Brain pericyte (primary cell): Measurements from ENCODE around the gene MRPS14.

Experiments used
- DNase-seq: peaks from one replicate; pipeline ENCODE4 v3.0.0-alpha.2; 2012; ENCODE audit warnings: low read depth, low spot score

Gene MRPS14

DNA sequence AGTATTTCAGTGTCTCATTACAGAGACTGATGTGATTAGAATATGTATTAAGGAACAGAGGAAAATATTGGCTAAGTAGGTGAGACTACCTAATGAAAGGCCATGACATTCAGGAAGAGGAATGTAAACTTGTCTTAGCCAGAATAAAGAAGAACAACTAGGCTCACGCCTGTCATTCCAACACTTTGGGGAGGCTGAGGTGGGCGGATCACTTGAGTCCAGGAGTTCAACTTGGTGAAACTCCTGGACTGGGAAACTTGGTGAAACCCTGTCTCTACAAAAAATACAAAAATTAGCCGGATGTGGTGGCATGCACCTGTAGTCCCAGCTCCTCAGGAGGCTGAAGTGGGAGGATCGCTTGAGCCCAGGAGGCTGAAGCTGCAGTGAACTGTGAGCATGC is 38.3 kb downstream of the MRPS14 start:
- DNase-seq = no peak

DNA sequence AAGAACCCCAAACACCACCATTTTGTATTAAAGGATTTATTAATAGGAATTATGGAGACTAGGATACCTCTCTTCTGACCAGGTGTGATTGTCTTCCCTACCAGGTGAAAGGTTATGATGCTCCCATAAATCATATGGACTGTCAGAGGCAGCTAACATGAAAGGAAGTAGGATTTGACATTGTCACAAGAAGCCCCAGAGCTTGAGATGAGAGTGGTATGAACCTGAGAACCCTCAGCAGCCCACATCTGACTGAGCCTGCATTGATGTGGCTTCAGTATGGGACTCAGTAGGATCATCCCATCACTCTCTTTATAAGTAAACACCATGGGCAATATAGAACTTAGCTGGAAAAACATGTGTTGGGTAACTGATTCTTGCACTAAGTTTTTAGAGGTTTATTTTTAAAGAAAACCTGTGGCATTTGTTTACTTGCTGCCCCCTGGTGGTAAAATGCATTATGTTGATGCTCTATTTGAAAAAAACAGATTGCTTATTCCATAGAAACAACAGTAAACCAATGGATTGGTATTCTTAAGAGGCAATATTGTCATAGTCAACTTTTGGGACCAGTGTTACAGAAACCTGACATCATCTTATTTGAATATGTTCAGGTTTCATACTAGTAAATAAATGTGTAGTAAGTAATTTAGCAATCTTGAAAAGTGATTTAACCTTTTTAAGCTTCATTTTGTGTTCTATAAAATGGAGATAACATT is 40.1 kb downstream of the MRPS14 start:
- DNase-seq = no peak

DNA sequence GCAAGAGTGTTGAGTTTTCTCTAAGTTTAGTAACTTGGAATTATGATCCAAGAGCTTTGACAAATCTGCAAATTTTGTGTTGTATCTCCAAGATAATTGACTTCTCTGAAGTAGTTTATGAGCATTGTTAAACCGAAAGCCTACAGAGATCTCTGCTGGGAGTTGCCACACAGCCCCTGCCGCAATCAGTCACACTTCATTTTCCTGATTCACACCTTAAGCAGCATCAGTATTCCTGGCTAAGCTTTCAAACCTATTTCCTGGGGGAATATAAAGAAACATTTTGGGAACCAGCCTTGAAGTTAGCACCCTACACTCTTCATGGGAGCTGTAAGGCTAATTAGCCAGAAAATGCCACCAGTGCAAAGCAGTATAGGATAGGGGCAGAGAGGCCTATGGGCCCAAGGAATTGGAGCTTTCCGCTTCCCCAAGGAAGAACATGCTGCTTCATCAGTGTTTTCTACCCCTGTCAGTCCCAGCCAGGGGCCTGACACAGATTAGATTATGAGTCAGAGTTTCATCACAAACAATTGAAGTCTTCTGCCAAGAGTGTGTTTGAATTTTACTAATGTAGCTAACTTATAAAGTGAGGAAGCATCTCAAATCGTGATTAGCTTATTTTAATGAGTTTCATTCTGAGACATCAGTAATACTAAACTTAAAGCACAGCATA is 46.7 kb downstream of the MRPS14 start:
- no peak for DNase-seq

DNA sequence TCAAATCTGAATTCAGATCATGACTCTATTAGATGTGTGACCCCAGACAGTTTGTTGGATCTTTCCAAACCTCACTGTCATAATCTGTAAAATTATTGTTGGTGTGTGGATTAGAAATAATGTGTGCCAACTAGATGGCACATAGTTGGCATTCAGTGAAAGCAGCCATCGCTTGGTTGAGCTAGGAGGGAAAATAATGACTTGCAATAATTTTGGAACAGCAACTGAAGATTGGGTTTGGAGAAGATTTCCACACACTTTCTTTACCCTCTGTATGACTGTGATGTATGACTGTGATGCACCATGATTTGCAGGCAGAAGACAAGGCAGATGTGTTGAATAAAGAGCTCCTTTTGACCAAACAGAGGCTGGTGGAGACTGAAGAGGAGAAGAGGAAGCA is 47.5 kb downstream of the MRPS14 start:
- no peak for DNase-seq

DNA sequence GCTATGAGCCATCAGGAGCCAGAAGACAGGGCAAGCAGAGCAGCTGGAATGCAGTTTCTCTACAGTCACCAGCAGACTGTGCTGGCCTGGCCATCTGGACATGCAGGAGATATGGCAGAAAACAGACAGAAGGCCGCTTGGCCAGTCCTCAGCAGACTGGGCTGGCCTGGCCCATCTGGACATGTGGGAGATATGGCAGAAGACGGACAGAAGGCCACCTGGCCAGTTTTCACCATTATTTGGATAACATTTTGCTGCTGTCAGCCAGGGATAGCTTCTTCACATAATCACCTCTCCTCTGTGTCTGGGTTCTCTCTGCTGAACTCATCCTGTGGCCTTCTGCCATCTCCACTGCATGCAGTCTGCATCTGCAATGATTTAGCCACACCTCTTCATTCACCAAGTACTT is 48.5 kb downstream of the MRPS14 start:
- no peak for DNase-seq

DNA sequence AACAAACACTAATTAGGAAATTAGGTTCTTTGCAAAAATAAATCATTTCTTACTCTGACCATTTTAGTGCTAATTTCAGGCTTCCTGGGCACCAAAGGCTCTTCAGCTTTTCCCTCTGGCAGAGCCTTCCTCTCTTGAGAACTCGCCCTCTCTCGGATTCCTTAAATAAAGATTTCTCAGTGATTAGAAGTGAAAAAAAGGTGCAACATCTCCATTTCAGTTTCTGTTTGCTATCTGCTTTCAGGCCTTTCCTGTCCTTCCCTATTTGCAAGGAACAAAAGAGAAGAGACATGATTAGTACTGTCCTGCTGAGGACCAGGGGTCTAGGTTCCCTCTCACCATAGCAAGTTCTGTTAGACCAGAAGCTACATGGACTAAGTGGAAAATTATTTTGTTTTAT is 51.3 kb downstream of the MRPS14 start:
- no peak for DNase-seq

DNA sequence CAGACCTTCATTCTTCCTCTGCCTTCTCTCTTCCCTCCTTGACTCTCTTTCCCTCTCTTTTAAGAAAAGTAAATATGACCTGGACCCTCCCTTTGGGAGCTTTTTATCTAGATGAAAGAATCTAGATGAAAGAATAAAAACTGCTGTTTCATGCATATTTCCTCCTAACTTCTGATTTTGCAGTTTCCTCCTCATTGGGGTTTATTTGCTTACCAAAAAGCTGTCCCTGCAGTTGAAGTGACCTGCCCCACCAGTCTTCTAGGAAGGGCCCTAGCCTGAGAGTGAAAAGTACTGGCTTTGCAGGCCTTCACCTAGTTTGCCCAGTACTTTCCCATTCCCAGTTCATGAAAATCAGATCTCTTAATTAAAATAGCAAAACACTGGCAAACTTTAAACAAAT is 51.8 kb downstream of the MRPS14 start:
- no peak for DNase-seq

DNA sequence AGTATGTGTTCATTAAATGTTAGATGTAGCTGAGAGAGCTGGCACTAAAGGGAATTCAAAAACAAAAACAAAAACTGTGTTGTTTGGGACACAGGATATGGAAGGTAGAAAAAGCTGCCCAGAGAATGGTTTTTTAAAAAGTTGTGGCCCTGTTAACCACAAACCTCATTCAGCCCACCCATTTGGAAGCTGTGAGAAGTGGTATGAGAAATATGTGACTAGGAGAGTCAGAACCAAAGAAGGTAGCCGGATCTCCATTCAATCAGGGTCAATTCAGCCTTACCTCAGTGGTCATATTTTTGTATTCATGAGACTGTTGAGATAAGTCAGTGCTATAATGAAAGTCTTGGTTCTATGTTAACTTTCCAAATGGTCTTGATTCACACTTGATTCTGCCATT is 53.2 kb downstream of the MRPS14 start:
- DNase-seq = no peak

DNA sequence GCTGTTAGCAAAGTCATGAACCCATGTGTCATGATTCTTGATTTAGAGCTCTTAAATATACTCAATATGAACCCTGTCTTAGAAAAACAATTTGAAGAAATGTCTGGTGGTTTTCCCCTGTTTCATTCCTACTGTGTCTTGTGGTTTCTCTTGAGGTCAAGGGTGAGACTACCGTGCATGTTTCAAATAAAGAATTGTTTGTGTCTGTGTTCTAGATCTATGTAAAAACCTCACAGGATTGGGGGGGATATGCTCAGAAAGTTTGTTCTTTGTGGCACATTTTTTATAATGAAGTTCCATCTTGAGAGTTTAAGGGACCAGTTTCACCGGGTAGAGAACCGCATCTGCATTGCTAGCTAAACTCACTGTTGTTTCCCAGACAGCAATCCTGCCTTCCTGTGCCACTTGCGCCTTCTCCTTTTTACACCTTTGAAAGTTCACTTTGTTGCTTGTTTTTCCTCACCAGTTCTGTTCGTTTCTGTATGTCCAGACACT is 54.4 kb downstream of the MRPS14 start:
- peak; percentile 47 for DNase-seq

DNA sequence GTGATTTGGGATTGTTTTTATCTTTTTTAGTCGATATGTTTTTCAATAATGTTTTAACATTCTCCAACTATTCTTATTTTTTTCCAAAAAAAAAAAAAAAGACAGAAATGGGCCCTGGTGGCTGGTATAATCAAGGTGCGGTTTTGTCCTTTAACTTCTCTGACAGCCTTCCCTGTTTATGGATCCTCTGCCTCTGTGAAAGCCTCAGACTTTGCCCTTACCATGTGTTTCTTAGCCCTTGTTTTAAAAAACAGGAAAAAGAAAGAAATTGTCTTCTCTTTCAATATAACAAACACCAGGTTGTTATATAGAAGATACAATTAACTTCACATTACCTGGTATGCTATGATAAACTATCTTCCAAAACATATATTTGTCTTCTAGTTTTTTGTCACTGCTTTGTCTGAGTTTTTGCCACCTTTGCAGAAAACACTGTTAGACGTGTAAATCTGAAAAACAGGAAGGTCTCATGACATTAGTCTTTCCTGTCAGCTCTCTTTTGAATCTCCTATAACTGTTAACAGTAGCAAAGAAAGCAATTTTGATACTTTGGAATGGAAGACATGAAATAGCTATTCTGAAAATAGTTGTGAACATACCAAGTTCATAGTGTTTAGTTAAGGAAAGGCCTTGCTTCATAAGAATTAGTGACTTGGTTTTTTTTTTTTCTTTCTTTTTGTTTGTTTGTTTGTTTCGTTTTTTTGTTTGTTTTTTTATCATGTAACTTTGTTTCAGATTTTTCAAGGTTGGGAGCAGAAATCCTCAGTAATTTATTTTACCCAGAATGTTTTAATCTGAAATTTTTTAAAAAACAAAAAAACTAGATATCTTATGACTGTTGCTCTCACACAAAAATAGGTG is 55.1 kb downstream of the MRPS14 start:
- DNase-seq = no peak

DNA sequence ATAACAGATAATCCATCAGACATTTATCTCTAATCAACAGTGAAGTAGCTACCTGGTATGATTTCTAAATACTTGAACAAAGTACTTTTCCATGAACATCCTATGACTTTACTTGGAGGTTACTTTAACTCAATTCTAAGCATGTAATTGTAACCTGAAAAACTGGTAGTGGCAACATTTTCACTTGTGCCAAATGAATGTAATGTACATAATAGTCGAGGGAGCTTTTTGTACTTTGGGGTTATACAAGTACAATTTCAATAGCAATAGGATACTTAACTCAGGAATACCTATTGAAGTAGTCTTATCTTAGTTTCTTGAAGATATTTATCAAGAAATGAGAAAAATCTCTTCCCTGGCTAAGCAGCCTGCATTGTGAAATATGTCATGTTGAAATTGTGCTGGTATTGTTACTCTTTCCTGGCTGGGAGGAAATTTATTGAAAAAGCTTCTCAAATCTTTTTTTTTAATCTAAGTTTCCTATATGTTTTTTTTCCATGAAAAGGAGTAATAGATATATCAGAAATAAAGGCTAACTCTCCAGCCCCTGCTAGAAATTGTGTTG is 57.1 kb downstream of the MRPS14 start:
- no peak for DNase-seq

DNA sequence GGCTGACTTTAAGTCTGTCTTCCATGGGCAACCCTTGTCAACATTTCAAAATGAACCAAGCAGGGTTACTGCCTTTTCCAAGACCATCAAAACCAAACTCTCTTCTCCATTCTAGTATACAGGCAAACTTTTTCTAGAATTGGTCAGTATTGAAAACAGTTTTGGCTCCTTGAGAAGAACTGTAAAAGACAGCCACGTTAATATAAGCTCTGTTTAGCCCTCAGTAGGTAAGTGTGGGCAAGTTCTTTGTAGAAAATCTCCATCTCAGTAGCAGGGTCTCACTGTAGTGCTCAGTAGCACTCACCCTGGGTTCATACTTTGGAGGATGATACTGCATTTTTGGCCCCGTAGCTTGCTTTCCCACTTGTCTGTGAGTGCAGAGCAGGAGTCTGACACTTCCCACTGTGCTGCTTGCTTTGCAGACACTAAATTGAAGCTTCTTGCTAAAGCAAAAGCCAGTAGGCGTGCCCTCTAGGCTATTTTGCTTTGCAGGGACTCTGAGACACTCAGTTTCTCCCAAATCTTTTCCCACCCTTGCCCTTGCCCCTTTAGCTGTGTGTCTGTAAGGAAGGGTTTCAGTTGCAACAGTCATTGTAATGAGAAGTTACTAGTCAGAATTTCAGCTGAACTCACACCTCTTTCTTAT is 57.7 kb downstream of the MRPS14 start:
- no peak for DNase-seq

DNA sequence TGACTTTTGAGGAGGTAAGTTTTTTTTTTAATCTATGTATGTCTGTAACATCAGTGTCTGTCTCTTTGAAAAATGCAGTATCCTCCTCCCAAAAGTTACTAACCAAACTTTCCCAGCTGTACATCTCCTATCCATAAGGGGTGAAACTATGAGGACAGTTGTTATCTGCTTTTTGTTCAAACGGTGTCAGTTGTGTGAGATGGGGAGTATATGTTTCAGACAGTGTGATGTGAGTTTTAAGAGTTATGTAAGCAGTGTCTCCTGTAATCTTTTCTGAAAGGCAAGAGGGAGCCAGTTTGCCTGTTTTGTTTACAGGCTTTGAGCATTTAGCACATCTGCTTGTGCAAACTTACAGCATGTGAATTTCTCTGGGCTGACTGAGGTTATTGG is 58.3 kb downstream of the MRPS14 start:
- DNase-seq = no peak

DNA sequence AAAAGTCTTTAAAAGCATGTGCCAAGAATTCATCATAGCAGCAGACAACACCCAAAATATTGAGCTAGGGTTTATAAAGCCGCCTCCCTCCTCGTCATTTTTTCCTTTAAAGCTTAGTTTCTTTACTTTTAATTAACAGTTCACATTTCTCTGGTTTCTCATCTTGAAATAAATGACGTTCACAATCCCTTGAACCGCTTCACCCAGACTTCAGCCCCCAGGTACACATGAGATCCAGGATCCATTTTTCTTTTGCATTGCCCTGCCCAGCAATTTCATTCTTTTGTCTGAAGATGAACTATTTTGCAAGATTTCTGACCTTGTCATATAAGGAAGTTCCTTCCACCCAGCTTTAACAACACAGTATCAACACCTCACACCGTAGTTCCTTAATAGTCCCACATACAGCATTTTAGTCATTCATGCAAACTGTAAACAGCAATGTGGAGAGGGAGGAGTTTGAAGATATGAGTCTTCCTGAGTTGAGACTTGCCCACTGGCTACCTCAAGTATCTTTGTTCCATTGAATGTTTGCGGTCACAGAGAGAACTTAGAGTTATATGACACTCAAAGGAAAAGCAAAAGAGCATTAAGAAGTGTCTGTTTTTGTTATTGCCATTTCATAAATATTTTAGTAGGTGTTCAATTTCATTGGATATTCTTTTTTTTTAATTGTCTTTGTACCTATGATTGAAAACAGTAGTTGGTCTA is 58.8 kb downstream of the MRPS14 start:
- no peak for DNase-seq

DNA sequence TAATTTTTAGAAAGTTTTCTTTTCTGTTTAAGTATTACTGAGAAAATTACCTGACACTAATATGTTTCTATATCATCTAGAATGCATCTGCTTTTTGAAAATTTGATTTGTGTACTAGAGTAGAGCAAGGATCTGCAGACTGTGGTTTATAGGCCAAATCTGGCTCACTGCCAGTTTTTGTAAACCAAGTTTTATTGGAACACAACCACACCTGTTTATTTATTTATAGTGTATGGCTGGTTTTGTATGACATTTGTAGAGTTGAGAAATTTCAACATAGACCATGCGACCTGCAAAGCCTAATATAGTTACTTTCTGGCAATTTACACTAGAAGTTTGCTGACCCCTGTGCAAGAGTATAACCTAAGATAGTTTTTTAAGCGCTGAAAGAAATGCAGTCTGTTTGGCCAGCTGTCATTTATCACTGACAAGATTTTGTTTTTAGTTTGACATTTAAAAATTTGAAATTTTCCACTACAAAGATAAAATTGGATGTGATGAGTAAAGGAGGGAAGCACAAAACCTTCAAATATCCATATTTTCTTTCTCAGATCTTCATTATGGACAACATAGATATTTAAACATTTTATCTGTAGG is 59.6 kb downstream of the MRPS14 start:
- DNase-seq = no peak
